ENCODE measurements around the gene LTC4S.
A peak's percentile ranks its signal among the peaks of the same experiment; 100 is the strongest.

LTC4S gene

DNA sequence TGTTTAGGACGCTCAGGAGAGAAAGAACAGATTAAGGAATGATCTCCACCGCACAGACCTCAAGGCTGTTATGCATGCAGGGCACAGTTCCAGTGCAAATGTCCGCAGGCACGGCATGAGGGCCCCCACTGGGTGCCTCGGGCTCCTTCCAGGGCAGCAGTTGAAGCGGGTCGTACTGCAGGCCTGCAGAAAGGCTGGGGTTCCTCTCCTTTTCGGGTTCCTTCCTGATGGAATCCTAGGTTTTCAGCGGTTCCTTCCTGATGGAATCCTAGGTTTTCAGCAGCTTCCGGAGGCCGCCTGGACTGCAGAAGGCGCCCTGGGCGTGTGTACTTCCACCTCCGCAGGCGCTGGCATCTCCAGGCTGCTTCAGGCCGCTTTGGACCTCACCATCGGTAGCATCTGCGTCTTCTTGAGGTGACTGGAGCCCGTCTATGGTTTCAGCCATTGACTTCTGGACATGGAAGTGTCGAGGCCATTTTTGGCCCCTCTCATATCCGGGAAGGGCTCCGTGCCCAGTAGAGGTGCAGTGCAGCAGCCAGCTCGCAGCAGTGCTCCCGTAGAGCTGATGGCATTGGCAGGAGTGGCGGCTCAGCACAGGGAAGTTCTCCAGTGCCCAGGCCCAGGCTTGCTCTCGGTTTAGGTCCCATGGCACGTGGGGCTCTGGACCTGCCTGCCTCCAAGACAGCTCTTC is 18.5 kb downstream of the LTC4S start:
- FAIRE-seq = no peak

DNA sequence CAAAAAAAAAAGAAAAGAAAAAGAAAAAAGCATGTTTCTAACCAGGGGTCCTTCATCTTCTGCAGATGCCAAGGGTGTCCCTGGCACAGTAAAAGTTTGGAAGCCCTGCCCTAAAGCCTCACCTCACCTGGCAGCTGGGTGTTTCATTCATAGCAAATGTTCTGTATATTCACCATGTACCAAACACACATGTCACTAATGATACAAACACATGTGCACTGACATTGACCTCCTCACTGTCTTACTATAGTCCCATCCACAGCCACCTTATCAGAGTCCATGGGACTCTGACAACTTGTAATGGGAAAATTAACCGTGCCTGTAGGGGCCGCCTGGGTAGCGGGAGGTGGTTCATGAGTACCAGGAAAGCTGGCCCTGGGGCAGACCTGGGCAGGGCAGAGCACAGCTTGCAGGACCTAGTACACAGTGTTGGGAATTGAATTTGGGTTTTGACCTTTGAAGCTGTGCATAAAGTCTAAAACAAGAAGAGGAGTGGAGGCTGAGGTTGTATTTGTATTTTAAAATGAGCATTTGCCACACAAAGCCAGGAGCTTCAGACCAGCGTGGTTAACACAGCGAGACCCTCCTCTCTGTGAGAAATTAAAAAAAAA is 19.3 kb downstream of the LTC4S start:
- FAIRE-seq = no peak

DNA sequence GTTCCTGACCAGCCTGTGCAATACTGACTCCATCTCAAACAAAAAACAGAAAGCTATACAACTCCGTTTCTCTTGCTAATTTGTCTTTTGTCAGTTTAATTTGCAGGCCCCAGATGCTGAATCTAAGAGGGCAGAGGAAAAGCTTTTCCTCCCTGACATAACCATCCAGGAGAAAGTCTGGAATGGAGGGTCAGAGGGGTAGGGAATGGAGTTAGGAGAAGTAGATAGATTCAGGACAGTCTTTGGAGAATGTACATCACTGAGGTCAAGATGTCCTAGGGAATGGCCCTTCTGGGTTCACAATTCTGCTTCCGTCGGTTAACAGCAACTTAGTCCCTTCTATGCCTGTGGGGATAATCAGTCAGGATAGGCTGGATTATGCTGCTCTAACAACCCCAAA is 20.3 kb downstream of the LTC4S start:
- FAIRE-seq = no peak

- no peak for FAIRE-seq
Measured at GRCh38 chr5:179815491-179816249, 21.9 kb downstream of the LTC4S start.

DNA sequence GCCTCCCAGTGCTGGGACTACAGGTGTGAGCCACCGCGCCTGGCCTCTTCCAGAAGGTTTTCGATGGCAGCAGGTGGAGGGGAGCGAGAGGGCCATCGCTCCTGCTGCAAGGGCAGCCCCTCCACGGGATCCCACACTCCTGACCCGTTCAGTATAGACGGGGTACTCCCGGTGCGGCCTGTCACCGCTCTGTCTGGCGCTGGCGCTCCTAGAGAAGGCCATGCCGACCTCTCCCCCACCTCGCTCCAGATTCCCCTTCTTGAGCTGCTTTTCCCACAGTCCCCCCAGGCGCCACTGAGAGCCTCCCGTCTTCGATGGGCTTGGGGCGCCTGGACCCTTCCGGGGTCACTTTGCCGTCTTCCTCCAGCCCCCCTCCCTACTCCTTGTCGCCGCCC is 22.6 kb downstream of the LTC4S start:
- no peak for FAIRE-seq

DNA sequence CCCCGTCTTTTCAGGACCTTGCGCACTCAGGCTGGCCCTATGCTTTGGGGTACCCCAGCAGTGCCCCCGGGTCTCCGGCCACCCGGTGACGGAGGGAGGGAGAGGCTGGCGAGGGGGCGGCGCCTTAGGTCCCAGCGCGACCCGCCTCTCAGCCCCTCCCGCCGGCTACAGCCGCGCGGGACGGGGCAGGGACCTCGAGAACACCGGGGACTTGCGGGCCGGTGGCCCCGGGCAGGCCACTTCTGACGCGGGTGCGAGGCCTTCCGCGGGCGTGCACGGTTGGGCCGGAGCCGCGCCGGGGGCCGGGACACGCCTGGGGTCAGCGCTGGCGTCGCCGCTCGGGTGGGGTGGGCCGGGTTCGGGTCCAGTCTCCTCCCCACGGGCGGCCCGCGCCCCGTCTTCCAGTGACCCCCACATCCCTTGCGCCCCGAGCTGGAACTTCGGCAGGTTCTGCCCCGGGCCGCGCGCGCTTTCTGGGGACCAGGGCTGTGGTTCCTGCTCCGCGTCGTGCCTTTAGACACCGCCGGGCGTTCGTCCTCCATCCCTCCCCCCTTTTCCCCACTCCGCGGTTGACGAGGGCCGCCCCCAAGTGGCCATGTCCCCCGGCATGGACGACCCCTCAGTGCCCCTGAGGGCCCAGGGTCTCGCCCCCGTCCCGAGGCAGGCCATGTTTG is 23.1 kb downstream of the LTC4S start:
- no peak for FAIRE-seq

GRCh38 chr5:179817470-179817840 is 23.7 kb downstream of the LTC4S start:
- FAIRE-seq = no peak

GRCh38 chr5:179817890-179818745 is 24.3 kb downstream of the LTC4S start:
- FAIRE-seq = no peak

DNA sequence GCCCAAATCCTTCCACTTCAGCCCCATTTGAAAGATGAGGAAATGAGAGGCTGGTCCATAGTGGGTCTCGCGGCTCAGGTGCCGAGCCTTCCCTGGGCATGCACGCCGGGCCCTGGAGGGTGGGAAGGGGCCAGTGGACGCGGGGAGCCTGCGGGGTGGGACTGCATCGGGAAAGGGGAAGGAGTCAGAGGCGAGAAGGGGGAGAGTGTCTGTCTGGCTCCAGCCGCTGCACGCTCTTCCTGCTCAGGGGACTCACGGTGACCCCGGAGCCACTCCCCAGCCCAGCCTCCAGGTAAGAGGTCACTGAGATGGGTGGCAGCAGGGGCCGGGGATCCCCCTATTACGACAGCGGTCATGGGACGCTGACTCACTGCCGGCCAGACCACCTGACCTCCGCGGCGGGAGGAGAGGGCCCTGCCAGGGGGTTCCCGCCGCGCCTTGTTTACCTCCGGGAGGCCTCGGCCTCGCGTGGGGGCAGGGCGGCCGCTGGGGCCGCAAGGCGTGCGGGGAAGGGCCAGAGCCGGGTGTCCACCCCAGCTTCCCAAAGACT is 25.0 kb downstream of the LTC4S start:
- no peak for FAIRE-seq

DNA sequence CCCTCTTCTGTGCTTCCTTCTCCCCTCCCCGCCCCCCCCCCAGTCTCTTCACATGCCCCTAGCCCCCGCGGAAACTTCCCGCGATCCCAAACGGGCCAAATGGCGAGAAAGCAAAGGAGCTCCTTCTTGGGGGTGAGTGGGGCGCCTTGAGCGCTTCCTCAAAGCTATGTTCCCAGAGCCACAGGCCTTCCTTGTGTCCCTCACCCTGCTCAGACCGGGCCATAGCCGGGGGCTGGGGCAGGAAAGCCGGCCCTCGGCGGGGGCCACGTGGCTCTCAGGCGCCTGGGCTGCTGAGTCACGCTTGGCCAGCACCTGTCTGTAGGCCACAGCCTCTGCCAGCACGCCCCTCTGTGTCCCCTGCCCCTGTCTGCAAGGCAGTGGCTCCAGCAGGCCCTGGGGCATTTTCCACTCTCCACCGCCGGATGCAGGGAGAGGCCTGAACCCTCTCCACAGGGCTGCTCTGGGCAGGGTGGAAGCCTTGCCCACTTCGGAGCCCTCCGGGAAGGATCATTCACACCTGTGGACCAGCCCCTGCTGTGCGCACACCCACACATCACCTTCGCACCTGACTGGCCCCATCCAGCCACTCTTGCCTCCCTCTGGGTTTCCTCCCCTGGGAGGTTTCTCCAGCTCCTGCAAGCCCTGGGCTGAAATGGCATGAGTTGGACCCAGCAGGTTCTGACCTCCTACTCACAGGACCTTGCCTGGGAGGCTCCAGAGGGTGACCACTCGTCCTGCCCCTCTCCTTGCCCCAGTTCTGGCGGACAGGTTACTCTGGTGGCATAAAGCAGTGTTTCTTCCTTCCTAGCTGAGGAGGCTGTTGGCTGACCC is 25.7 kb downstream of the LTC4S start:
- FAIRE-seq = no peak

DNA sequence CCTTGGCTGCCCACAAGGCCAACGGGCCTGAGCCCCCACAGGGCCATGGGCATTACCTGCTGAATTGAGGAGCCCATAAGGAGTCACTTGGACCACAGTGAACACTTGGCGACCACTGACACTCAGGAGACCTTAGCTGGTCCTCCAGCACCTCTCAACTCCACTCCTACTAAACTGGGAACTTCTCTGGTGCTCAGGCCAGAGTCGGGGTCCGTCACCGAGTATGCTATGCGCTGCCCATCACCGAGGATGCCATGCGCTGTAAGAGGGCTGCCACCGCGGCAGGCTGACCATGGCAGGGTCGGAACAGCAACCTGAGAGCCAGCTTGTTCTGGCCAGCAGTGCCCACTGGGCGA is 26.3 kb downstream of the LTC4S start:
- FAIRE-seq = no peak

GRCh38 chr5:179820483-179821297 is 26.9 kb downstream of the LTC4S start, which contains the start of gene SQSTM1:
SQSTM1 (plus strand) TSS chr5:179820905; CDS start chr5:179820937, 32 bp downstream.
- FAIRE-seq = no peak

- peak; percentile 72 for FAIRE-seq
Measured at GRCh38 chr5:179821298-179822058, 27.7 kb downstream of the LTC4S start.

GRCh38 chr5:179822059-179822432 is 28.3 kb downstream of the LTC4S start:
- no peak for FAIRE-seq

GRCh38 chr5:179822444-179822990 is 28.7 kb downstream of the LTC4S start:
- no peak for FAIRE-seq

DNA sequence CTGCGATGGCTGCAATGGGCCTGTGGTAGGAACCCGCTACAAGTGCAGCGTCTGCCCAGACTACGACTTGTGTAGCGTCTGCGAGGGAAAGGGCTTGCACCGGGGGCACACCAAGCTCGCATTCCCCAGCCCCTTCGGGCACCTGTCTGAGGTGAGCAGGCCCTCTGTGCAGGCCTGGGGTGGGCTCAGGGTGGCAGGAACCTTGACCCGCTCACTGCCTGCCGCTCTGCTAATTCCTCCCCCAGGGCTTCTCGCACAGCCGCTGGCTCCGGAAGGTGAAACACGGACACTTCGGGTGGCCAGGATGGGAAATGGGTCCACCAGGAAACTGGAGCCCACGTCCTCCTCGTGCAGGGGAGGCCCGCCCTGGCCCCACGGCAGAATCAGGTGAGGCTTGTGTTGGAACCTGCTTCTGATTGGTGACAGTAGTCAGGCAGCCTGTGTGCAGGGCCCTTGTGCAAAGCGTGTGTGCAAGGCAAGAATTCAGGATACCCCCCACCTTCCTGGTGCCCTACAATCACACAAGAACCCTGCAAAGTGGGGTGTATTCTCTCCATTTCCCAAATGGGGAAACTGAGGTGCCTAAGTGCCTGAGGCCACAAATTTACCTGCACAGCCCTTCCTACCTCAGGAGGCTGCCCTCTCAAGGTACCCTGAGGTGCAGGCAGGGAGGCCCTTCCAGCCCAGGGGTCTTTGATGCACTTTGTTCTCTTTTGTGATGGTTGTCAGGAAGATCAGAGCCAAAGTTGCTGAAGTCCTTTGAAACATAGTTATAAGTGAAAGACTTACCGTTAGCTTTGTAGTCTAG is 30.4 kb downstream of the LTC4S start:
- FAIRE-seq = no peak

- FAIRE-seq = no peak
Measured at GRCh38 chr5:179824745-179825112, 30.9 kb downstream of the LTC4S start.

DNA sequence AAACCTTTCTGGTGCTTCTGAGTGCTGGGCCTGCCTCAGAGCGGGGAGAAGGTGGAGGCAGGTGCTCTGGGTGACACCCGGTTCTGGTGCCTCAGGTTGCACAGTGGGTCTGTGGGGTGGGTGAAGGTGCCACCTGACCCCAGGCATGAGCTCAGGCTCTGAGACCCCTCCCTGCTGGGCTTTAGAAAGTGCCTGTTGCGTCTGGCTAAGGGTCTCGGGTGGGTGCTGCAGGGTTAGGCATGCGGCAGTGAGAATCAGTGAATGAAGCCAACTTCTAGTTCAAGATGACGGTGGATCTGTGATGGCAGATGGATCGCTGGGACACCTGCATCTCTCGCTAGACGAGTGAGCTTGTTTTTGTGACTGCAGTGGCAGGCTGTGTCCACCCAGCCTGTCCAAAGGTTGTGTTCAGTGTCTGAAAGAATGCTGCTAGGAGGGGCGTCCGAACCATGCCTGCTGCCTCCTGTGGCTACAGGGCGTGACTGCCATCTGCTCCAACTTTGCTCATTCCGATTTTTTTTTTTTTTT is 31.9 kb downstream of the LTC4S start:
- no peak for FAIRE-seq

Data from A204.1 (cell line).